ENCODE data around the gene CD8B.

DNA sequence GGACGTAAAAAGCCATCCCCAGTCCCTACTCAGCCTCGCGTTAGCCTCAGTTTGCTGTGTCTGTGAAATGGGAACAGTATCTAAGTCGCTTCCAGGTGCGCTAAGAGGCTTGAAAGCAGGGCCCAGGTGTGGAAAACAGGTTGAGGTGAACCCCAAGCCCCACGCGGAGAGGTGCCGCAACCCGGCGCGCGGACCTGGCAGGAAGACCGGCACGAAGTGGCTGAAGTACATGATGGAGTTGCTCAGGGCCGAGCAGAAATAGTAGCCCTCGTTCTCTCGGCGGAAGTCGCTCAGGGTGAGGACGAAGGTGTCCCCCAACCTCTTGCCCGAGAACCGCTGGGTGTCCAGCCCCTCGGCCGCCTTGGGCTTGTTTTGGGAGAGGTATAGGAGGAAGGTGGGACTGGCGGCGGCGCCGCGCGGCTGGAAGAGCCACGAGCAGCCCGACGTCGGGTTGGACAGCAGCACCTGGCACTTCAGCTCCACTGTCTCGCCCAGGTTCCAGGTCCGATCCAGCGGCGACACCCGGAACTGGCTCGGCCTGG, 71.5 kb downstream of the CD8B start:
- TF ChIP-seq, protein P1, sequence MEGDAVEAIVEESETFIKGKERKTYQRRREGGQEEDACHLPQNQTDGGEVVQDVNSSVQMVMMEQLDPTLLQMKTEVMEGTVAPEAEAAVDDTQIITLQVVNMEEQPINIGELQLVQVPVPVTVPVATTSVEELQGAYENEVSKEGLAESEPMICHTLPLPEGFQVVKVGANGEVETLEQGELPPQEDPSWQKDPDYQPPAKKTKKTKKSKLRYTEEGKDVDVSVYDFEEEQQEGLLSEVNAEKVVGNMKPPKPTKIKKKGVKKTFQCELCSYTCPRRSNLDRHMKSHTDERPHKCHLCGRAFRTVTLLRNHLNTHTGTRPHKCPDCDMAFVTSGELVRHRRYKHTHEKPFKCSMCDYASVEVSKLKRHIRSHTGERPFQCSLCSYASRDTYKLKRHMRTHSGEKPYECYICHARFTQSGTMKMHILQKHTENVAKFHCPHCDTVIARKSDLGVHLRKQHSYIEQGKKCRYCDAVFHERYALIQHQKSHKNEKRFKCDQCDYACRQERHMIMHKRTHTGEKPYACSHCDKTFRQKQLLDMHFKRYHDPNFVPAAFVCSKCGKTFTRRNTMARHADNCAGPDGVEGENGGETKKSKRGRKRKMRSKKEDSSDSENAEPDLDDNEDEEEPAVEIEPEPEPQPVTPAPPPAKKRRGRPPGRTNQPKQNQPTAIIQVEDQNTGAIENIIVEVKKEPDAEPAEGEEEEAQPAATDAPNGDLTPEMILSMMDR (IDR thresholded peaks at IDR 0.05; ENCODE audit: insufficient read depth, low read length) = no peak
- TF ChIP-seq POLR2AphosphoS5 (IDR thresholded peaks at IDR 0.05; ENCODE audit: low read depth) (no peak), SPI1 (IDR thresholded peaks at IDR 0.05; ENCODE audit: borderline replicate concordance, low read depth) (no peak)
